Iris pigment epithelial cell (primary cell): Measurements from ENCODE around the gene MAPK14.
"Not testable (repeated sequence)": the region's sequence is repeated elsewhere in the genome, so short reads cannot be mapped to it uniquely, and the experiment has no call there.

ENCODE experiments used
- DNase-seq: peaks from one replicate; pipeline ENCODE4 v3.0.0-alpha.2; 2011; ENCODE audit warnings: low read depth

The MAPK14 gene

DNA sequence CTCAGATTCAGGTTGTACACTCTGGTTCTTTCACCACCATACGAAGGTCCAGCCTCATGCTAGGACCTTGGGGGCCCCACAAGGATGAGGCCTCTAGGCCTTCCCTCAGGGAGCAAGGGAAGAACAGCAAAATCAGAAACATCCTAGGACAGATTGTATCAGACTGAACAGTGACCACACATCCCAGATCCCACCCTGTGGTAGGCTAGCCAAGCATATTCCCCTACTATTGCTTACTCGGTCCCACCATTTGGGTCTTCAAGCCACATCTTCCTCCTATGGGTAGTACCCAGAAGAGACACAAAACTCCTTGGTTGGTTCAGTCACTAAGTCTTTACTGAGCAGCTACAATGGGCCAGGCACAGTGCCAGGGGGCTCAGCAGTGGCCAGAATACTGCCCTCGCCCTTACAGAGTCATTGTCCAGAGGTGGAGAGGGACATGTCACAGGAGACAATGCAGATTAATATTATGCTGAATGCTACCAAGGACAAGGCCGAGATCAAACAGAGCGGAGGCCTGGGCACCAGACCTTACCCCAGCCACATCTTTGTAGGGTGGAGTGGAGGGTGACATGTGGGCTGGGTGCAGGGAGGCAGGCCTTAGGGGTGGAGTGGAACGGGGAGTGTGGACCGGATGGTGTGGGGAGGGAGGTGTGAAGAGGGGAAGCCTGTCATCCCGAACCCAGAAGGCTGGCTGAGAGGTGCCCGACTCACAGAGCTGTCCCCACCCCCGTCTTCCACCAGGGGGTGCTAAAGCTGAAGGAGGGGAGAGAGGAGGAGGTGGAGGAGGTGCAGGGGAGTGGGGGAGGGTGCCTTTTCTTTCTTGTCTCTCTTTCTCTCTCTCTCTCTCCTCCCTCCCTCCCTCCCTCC is 95.9 kb downstream of the MAPK14 start:
- DNase-seq, result peak; percentile 68

GRCh38 chr6:36124346-36124745 is 96.7 kb downstream of the MAPK14 start:
- DNase-seq, result not testable (repeated sequence)

GRCh38 chr6:36124881-36125280 is 97.3 kb downstream of the MAPK14 start:
- DNase-seq, result no peak

- DNase-seq, result no peak
Measured at GRCh38 chr6:36125575-36125974, 98.0 kb downstream of the MAPK14 start.

GRCh38 chr6:36126121-36126520 is 98.5 kb downstream of the MAPK14 start:
- DNase-seq, result no peak

DNA sequence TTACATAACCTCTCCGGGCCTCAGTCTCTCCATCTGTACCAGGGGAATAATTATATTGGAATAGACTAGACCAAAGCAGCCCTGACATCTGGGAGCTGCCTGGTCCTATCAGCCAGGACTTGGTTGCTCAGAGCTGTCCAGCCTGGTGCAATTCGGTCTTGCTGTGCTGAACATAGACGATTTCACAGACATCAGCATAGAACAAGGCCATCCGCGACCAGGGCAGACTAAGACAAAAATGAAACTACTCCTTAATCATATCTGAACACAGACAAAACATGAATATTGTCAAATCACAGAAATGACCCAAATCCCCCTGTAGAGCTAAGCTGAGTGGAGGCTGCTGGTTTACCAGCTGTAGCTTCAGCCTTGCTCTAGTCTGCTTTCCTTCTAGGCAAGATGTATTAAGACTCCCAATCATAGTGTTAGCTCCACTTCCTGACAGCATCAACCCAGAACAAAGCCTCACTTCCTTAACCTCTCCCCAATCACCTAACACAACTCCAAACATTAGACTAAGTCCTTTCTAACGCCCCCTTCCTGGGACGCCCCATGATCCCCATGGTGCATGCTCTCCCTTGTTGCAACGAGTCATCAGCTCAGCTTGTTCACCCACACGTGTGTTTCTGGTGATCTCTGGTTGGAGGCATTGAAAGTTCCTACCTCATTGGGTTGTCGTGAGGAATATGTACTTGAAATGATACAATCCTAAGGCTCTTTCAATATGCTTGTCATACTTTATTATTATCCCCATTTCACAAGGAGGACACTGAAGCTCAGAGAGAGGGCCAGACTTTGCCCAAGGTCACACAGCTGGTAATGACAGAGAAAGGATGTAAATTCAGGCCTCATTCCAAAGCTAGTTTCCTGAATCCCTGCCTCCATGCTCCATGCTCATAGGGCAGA is 99.2 kb downstream of the MAPK14 start:
- DNase-seq, result peak; percentile 57

DNA sequence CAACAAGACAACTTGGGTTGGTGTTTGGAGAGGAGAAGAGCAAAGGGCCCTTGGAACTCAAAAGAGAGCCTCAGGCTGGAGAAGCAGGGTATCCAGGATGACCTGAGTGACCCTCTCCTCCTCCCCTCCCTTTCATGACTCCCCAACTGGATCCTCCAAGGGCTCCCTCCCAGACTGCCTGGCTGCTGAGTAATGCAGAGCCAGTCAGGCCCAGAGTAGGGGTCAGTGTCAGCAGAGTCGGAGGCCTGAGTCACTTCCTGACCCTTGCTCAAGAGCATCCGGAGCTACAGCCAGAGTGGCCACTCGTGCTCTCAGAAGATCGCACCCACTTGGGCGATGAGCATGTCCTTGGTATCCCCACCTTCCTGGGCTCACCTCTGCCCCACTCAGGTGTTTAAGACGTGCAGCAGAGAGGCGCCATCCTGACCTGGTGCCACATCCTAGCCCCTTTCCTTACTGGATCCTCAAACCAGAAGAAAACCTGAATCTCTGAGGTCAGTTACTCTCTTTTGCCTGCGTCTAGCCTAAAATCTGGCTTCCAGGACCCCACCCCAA is 99.9 kb downstream of the MAPK14 start:
- DNase-seq, result peak; percentile 95

GRCh38 chr6:36128073-36128472 is 100.5 kb downstream of the MAPK14 start:
- DNase-seq, result no peak

DNA sequence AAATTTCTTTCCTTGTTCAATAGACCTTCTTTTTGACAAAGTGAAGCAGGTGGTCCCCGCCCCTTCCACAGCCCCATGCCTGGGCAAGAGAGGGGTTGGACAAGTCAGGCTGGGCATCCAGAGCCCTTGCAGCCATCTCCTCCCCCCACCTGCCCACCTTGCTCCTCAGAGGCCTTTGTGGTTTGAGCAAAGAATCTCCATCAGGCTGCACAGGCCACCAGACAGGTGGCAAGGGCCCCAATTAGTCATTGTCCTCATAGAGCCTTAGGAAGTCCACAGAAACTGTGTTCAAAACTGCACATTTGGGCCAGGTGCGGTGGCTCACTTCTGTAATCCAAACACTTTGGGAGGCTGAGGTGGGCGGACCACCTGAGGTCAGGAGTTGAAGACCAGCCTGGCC is 101.2 kb downstream of the MAPK14 start:
- DNase-seq, result no peak

GRCh38 chr6:36129334-36129733 is 101.7 kb downstream of the MAPK14 start:
- not testable (repeated sequence) for DNase-seq

DNA sequence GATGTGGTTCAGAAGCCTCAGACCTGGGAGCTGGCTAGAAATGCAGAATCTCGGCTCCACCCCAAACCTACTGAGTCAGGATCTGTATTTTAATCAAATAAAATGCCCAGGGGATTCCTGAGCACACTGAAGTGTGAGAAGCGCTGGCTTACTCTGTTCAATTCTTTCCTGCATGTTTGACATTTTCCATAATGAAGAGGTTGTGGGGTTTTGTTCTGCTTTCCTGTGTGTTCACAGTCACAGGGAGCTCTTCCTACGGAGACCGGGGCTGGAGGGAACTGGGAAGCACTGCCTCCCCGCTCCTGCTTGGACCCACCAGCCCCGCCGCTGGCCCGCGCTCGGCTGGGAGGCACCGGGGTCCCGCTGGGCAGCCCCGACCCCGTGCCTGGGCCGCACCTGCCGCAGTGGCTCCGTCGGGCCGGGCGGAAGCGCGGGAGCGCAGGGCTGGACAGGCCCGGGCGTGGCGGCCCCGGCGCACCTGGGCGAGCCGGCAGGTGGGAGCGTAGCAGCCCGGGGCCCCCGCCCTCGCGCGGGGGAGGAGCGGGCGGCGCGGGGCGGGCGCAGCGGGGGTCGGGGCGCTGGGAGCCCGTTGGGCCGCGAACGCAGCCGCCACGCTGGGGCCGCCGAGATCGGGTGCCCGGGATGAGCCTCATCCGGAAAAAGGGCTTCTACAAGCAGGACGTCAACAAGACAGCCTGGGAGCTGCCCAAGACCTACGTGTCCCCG is 102.5 kb downstream of the MAPK14 start, which contains the start of gene MAPK13:
TSS of gene MAPK13 (plus strand) at position 573 of the 726 bp plus-strand sequence. CDS start at position 643, 70 bp downstream.
- DNase-seq, result peak; percentile 62

DNA sequence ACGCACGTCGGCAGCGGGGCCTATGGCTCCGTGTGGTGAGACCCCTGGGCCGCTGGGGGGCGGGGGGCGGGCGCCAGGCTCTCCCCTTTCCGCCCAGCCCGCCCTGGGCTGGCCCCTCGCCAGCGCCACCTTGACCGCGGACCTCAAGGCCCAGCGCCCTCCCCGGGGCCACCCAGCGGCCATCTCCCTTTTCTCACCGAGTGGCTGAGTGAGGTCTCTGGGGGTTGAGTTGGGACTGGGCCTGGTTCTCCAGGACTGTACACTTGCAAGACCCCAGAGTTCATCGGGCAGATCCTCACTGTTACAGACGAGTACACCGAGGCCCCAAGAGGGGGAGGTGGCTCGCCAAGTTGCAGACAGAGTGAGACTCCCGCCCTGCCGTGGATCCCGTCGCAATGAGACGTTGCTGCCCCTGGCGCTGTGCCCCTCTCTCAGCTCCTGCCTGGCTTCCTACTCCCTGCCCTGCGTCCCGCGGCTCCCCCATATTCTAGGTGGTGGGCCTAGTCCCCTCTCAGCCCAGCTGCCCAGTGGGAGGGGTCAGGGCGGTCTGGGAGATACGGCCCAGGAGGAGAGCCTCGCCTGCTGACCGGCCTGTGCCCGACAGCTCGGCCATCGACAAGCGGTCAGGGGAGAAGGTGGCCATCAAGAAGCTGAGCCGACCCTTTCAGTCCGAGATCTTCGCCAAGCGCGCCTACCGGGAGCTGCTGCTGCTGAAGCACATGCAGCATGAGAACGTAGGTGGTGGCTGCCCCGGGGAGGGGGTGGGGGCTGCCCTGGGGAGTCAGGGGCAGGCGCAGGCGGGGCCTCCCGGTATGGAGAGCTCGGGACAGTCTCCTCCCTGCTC is 103.3 kb downstream of the MAPK14 start:
- DNase-seq, result peak; percentile 18

- peak; percentile 78 for DNase-seq
Measured at GRCh38 chr6:36131511-36132245, 104.1 kb downstream of the MAPK14 start.

DNA sequence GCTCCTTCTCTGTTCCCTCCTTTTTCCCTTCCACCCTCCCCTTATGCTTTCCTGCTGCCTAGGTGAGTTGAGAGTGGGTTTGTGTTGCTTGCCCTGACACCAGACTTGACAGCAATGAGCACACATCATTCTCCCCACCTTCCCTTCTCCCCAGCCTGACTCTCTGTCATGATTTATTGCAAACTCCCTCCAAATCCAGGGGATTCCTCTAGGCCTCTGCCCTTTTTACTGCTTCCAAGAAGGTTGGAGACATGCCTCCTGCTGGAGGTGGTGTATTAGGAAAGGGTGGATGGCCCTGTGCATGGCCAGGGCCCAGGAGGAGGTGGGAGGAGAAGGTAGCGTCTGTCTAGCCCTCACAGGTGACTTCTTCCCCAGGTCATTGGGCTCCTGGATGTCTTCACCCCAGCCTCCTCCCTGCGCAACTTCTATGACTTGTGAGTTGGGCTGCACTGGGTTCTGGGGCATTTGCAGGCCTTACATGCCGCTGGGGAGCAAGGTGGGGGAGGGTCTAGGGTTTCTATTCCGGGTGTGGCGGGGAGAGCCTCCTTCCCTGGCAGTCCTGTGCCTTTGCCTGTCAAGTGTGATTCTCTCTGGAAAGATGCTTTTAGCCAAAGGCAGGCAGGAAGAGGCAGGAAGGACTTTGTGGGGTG is 104.8 kb downstream of the MAPK14 start:
- no peak for DNase-seq

- no peak for DNase-seq
Measured at GRCh38 chr6:36133148-36133547, 105.5 kb downstream of the MAPK14 start.

DNA sequence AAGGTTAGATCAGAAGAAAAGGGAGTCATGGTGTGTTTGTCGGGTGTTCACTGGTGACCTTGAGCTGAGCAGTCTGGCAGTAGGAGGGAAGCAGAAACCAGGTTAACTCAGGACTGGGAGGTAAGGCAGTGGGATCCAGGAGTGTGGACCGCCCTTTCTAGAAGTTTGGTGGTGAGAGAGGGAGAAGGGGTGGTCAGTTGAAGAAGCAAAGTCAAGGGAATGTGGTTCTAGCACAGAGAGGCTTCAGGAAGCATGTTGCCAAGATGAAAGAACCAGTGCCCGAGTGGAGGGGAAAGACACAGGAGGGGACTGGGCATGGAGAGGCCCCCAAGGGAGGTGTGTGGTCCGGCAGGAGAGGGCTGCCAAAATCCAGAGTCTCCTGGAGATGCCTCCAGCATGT is 106.3 kb downstream of the MAPK14 start:
- DNase-seq, result no peak

DNA sequence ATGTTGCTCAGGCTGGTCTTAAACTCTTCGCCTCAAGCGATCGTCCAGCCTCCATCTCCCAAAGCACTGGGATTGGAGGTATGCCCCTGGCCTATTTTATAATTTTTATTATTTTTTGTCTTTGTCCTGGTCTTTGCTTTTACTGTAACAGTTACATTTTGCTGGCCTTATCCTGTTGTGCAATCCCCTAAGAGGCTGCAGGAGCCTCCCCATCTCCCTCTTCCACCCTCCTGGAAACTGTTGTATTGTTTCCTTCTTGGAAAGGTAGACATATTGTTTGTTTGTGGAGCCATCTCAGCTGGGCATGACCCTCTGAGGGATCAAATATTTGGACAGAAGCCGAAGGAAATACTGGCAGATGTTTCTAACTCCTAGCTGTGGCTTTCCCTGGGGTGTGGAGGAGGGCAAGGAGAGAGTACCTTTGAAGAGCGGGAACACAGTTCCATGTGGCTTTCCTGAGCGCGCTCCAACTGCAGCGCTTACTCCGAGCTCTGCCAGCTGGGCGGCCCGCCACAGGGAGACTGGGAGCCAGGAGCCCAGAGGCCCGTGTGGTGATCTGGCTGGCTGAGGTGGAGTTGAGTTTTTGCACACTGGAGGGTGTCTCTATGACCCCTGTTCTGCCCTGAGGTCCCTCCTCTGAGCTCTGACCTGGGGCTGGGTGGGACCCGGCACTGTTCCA is 107.6 kb downstream of the MAPK14 start:
- DNase-seq, result no peak

DNA sequence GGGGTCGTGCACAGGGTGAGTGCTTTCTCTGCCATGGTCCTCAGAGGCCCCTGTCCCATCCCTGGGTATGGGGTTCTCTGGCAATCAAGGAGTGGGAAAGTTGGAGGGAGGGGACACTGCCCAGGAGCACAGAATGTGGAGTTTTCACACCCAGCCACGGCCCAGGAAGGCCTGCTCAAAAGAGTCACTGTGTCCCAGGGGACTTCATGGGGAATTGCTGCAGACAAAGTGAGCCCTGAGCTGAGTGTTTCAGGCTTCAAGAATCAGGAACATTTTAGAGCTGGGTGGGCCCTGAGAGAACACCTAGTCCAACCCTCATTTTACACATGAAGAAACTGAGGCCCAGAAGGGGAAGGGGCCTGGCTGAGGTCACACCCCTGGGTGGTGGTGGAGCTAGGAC is 108.4 kb downstream of the MAPK14 start:
- DNase-seq, result no peak

DNA sequence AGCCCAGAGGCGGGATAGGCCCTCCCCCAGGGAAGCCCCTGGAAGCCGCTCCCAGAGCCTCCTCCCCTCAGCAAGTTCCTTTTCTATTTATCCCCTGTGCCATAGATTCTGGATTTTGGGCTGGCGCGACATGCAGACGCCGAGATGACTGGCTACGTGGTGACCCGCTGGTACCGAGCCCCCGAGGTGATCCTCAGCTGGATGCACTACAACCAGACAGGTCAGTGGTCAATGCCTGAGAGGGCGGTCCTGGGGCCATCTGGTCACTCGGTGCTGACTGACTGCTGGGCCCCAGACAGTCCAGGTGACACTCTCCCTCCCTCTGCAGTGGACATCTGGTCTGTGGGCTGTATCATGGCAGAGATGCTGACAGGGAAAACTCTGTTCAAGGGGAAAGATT is 108.9 kb downstream of the MAPK14 start:
- no peak for DNase-seq
